IPS DF 19.7 (cell line): ENCODE measurements around the gene FAR1.

Source experiments
- DNase-seq: peaks from one replicate; pipeline ENCODE4 v3.0.0-alpha.2; 2013; ENCODE audit warnings: low read depth, low spot score

The FAR1 gene

DNA sequence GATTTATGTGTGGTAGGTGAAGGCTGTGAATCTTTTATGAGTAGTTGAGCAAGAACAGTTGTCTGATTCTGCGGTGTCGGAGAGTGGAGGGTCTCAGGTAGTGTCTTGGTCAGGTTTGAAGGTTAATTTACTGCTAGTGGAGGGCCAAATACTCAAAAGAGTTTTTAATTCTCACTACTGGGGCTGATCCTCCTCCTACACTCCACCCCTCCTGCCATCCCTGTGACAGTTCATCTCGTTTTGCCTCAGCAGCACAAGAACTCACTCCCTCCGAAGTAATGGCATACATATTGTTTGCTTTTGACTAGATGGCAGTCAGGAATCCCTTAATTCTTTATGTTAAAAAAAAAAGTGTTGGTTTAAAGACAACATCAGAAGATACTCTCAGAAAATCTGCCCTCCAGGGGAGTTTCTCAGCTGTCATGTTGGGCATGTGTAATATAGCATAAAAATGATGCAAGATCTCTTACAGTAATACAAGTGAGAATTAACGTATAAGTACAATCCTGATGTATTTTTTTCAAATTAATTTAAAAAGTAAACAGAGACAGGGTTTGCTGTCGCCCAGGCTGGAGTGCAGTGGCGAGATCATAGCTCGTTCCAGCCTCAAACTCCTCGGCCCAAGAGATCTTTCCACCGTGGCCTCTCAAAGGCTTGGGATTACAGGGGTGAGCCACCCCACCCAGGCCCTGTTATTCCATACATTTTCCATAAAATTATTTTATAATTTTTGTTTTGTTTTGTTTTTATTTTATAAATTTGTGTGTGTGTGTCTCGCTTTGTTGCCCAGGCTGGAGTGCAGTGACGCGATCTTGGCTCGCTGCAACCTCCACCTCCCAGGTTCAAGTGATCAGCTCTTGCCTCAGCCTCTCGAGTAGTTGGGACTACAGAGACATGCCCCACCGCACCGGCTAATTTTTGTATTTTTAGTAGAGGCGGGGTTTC is 1.3 kb downstream of the FAR1 start:
- DNase-seq = no peak

DNA sequence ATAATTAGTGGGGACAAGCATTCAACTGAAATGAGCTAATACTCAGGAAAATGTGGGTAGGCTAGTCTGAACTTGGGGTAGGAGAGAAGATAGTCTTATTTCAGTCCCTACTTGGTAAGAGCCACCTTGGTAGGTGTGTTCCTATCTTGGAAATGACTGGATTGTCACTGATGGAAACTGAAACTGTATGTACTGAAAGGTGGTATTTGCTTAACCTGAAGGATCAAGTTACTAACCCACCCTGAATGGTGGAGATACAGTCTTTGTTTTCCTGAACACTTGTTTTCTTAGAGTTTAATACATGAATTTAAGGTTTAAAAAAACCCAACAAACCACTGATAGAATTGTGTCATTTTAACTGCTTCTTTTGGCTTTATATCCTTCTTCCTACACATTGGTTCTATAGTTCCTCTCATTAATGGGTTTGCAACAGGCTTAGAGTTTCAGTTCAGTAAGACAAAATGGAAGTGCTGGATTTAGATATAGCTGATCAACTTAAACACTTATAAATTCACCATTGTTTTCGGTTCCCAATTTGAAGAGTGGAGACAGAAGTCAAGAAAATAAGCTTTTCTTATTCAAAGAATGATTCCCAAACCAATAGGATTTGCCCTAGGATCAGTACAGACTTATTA is 4.2 kb downstream of the FAR1 start:
- no peak for DNase-seq

DNA sequence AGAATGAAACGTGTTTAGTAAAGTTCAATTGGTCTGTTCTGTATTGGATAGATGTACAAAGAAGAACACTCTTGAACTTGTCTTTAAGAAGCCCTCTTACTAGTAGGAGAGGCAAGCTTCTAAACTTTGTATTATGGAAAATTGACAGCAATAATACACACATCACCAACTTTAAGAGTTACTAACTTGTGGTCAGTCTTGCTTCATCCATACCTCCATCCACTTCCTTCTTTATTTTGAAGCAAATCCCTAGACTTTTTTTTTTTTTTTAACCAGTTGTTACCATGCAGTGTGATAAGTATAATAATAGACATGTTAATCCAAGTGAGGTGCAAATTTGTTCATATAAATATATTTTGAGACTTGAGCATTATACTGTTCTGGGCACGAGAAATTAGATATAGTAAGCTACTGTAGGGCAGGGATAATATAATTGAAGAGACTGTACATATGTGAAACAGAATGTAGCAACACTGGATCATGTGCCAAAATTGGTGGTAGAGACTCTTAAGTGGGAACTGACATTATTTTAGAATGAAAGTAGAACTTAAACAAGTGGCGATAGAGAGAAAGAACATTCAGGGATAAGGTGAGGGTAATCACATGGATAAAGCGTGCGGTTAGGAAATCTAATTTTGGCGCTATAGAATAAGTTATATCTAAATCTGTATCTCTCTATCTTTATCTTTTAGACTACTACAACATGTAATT is 6.5 kb downstream of the FAR1 start:
- no peak for DNase-seq

DNA sequence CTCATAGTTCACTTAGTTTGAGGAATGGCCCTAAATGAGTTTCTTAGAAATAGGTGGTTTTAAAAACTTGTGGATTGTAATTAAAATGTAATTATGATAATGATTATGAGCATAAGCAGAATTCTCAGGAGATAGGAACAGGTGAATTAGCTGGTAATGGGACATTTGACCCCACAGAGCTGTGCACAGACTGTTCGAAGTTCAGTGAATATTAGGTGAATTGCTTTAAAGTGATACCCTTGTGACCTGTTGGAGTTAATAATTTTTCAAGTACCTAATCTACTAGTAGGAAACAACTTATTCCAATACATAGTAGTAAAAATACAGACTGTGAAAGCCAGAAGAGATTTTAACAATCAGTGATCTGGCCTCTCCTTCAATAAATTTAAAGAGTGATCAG is 8.1 kb downstream of the FAR1 start:
- DNase-seq = no peak

DNA sequence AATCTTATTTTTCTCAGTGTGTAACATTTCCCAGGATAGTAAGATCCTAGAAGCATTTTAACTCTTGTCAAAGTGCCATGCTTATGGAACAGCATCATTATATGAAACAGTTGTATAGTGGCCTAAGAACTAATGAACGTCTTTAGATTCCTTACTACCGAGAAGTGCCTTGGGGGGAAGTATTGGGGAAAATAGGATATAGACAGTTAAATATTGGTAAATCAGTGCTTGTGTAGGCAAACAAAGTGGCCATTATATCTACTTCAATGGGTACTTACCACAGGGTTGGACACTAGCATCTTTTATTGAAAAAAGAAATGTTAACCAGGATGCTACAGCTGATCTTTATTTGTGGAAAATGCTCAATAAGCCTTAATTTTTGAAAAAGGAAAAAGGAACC is 11.3 kb downstream of the FAR1 start:
- DNase-seq = no peak

DNA sequence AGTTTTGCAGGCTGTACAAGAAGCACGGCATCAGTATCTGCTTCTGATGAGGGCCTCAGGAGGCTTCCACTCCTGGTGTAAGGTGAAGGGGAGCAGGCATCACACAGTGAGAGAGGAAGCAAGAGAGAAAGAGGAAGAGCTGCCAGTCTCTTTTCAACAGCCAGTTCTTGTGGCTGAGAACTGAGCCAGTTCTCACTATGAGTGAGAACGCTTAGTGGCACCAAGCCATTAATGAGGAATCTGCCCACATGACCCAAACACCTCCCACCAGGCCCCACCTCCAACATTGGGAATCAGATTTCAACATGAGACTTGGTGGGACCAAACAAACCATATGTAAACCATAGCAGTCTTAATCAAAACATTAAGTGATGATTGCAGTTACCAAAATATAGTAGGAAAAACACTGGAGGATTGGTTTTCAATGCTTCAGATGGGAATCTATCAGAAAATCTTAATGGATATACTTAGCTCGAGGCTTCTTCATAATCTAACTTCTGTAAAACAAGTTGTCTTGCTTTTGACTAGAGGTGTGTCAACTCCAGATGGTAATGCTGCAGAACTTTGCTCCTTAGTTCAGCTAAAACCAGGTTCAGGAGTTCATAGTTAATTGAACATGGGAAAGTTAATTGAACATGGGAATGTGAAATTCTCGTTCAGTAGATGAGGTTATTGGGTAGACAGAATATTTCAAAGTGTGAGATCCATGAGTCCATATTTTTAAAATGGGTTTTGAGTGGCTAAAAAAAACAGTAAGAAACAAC is 12.2 kb downstream of the FAR1 start:
- DNase-seq = no peak

DNA sequence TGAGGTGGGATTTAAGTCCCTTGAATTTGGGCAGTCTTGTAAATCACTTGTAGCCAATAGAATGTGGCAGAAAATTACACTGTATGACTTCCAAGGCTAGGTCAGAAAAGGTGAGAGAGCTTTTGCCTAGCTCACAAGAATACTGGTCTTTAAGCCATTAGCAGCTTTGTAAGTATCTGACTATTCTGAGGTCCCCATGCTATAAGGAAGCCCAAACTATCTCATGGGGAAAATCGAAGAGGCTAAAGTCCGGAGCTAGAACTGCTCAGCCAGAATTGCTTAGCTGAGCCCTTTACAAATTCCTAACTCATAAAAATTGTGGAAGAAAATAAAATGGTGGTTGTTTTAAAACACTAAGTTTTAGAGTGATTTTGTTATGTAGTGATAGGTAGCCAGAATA is 13.0 kb downstream of the FAR1 start:
- no peak for DNase-seq

DNA sequence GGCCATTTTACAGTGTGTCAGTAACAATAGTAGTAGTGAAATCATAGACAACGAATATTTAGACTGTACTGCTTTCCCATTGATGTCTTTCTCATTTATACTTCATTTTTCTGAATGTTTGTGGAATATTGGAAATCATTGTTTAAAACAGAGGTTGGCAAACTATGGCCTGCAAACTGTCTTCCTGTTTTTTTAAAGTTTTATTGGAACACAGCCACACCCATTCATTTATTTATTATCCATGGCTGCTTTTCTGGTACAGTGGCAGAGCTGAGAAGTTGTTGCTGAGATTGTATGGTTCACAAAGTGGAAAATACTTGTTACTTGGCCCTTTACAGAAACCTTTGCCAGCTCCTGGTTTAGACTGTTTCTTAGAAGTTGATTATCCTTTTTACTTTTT is 13.7 kb downstream of the FAR1 start:
- DNase-seq = no peak

DNA sequence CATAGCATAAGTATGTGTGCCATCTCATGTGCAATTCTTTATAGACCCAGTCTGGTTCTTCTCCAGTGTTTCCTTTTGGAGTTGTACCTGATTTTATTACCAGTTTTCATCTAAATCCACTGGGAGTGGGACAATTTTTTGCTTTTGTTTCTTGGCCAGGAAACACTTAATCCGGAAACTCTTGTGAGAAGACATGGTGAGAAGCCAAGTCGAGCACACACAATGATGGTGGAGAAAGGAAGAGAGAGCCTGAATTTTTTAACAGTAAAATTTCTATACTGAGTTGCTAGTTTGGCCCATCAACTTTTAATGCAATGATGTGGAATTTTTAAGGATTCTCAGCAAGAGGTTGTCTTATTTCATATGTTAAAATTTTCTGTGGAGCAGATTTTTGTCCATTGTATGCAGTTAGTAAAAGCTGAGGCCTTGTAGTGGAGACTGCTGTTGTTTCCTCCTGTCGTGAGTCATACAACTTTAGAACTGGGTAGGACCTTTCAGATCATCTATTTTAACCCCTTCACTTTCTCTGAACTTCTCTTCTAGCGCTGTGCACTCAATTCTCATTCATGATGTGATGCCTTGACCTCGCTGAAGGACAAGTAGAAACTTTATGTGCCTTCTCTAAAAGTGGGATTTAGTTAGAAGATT is 17.1 kb downstream of the FAR1 start:
- no peak for DNase-seq

DNA sequence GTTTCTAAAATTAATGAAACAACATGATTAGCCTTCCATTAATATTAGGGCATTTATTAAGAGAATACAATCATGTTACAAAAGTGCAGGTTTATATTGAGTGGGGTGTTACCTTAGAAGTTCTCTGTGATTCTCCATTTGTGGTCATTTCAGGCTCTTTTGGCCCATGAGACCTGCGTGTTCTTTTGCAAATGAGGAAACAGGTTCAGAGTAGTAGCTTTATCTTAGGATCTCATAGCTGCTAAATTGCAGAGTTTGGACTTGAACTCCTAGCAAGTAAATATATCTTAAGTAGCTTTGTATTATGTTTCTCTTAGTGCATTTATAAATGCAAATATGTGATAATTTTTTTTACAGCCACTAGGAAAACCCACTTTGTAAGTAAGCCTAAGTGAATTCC is 18.3 kb downstream of the FAR1 start:
- no peak for DNase-seq

DNA sequence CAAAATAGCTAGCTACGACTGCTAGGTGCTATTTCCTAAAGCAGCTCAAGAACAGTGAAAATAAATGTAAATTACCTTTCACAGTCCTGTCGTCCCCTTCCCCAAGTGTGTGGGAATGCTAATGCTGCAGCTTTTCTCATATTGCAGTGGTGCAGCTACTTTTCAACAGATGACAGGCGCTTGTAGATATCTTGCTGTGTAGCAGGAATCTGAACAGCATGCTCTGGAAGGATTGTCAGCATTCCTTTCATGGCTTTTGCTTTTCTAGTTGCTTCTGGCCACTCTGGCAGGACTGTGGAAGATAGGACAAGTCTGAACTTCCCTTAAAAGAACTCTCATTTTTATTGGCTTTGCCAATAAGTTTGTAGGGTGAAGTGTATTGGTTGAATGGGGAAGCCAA is 18.8 kb downstream of the FAR1 start:
- DNase-seq = no peak

DNA sequence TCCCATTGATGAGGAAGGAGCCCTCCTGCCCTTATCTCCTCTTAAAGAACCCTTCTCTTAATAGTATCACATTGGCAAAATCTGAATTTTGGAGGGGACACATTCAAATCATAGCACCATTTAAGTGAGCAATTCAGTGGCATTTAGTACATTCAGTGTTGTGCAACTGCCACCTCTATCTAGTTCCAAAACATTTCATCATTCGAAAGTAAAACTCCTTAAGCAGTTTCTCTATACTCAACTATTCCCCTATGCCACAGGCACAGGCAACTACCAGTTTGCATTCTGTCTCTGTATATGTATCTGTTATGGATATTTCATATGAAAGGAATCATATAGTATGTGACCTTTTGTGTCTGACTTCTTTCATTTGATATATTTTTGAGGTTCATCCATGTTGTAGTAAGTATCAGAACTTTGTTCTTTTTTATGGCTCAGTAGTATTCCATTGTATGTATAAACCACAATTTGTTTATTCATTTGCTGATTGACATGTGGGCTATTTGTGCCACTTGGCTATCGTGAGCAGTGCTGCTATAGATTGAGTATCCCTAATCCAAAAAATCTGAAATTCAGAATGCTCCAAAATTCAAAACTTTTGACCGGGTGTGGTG is 22.9 kb downstream of the FAR1 start:
- DNase-seq = no peak

DNA sequence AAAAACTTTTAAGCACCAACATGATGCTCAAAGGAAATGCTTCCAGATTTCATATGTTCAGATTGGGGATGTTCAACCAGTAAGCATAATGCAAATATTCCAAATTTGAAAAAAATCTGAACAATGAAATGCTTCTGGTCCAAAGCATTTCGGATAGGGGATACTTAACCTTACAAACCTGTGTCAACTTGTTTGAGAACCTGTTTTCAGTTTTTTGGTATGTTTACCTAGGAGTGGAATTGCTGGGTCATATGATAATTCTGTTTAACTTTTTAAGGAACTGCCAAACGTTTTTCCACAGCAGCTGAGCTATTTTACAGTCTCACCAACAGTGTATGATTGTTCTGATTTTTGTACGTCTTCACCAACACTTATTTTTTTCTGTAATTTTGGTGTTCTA is 23.7 kb downstream of the FAR1 start:
- DNase-seq = no peak

DNA sequence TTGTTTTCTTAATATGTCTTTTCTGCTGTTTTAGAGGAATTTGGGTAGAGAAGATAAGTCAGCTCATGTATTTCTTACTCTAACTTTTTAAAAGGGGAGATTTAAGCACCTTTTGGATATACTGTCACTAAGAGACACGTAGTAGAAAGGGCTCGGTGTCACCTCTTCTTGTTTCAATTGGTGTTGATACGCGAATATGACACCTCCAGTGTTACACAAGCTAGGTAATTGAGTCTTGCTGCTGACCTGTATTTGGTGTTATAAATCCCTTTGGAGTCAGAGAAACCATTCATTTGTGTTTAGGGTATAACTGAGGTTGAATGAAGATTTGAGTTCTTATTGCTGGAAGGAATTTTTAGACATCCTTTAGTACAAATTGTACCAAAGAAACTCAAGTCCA is 25.6 kb downstream of the FAR1 start:
- DNase-seq = no peak

DNA sequence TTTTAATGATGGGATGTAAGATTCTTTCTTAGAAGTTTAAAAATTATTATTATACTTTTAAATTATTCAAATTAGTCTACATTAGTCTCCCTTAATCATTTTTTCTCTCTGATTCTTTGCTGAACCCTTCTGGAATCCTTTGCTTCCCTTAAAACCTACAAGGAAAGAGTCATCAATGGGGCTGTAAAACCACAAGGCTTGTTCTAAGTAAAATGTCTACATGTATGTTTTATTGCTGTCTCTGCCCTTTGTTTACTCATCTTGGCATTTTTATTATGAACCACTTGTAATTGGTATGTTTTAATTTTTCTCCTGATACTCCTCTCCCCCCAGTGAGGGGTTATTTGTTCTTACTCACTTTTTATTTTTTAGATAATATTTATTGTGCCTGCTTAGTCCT is 27.4 kb downstream of the FAR1 start:
- DNase-seq = no peak

DNA sequence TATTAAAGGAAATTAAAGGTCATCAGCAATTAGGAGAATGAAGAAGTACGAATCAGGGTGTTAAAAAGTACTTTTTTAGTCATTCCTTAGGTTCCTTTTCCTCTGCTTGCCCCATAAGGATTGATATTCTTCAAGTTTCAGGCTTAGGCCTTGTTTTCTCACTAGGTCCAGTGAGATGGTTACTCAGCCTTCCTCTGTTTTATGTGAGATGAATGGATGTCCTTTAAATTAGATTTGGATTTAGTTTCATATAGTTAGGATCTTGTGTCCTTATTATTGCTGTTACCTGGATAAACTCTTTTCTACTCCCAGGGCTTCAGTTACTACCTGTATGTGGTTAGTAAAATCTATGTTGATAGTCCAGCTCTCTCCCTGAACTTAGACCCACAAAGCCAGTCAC is 29.2 kb downstream of the FAR1 start:
- no peak for DNase-seq

DNA sequence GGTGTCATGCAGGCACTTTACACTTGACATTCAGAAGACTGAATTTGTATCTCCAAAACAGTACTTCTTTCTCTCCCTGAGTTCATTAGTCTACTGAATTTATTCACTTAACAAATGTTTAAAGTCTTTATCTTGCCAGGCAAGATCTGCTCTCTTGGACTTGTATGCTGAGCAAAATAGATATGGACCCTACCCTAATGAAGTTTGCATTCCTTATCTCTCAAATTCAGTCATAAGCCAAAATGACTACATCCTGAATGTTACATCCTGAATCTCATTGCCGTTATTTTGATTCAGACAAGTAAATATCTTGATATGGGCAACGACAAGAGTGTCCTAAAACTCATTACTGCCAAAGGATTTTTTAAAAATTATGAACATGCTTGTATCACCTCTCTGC is 29.7 kb downstream of the FAR1 start:
- no peak for DNase-seq

DNA sequence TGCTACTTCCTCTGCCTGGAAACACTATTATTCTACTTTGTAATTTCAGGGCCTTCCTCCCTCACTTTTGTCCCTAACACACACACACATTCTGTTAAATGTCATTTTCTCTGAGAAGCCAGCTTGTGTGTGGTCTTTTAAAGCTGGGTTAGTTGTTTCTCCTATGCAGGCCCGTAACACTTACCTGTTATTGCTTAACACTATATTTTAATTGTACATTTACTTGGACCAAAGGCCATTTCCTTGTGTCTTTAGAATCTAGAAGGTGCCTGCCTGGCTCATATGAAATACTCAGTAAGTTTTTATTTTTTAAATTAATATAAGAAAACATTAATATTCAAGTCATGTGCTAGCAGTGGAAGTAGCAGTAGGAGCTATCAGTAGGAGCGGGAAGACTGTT is 30.6 kb downstream of the FAR1 start:
- DNase-seq = no peak

DNA sequence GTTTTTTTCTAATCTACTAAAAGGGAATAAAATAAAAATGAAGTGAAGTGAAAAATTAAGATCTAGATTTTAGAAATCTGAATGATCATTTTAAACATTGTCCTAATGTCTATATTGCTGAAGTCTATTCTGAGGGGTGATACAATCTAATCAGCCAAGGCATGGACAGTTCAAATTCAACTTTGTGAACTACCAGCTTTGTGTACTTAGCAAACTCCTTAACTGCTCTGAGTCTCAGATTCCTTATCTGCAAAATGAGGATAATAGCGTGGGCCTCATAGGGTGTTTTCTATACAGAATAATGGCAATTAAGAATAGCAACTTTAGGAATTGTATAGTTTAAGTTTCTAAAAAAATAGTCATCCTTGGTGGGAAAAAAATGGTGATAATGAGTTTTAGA is 31.4 kb downstream of the FAR1 start:
- no peak for DNase-seq

DNA sequence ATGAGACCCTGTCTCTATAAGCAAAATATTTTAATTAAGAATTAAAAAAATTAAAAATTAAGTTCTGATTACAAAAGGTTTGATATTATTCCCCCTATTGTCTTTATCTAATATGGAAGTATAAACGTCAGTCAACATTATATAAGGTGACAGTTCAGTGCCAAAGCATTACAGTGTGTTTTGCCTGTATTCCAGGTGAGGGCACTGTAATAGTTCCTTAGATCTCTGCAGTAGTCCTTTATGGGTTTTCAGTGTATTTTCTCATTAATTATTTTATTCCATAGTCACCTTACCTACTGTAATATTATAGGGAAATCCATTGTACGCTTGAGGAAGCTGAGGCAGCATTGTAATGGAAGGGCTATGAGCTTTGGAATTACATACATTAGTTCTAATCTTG is 33.0 kb downstream of the FAR1 start:
- DNase-seq = no peak

DNA sequence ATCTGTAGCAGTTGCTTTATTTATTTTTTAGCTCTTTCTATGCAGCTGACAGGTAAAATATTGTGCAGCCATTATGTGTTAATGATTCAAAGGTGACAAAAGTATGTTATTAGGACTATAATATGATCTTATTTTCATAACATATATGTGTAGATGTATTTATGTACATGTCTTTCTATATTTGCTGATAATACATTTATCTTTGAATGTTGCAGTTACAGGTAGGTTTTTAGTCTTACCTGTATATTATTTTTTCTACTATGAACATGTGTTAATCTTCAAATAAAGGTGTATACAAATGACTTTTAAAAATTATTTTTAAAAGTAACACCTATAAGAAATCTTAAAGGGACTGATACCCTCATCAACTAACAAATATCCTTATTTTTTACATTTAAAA is 33.6 kb downstream of the FAR1 start:
- DNase-seq = no peak
